Adrenal gland (tissue), 19 donors: ENCODE measurements around the gene SERPINA6. TPM values are rescaled to one million over a fixed set of nuclear protein-coding genes. Genes with fewer than 3 reads are reported as not detected.
"Not testable (repeated sequence)": the region's sequence is repeated elsewhere in the genome, so short reads cannot be mapped to it uniquely, and the experiment has no call there.

Source experiments
- DNase-seq, 7 donors: peaks; one replicate each; pipeline ENCODE4 v3.0.0-alpha.2; 2019 to 2020
- H3K27ac ChIP-seq, 5 donors: fragments of 200-600 bp; sonication (generic) in 4 of 5; 1 replicate in 3 of 5; 2 replicates in 2 of 5; pipeline versions ENCODE4 v1.5.1 to v1.8.0; 2016 to 2020; ENCODE audit warnings: mild to moderate bottlenecking in 1 of 5
- H3K27me3 ChIP-seq: fragments of 200-600 bp; 2 replicates; pipeline ENCODE4 v1.8.0; 2021
- H3K36me3 ChIP-seq, 2 donors: fragments of 200-600 bp; replicated peaks in 1 of 2; 1 replicate in 1 of 2; 2 replicates in 1 of 2; pipeline versions ENCODE4 v1.5.1 to v1.8.0; 2018 to 2022
- H3K4me1 ChIP-seq, 2 donors: fragments of 200-600 bp; replicated peaks in 1 of 2; 1 replicate in 1 of 2; 2 replicates in 1 of 2; pipeline versions ENCODE4 v1.5.1 to v1.8.0; 2018 to 2021
- H3K4me3 ChIP-seq, 4 donors: fragments of 200-600 bp; sonication (generic) in 3 of 4; one replicate each; pipeline ENCODE4 v1.5.1; 2016 to 2018
- H3K9me3 ChIP-seq, 3 donors: fragments of 200-600 bp; sonication (generic) in 1 of 3; replicated peaks in 1 of 3; 1 replicate in 2 of 3; 2 replicates in 1 of 3; pipeline versions ENCODE4 v1.5.1 to v1.8.0; 2016 to 2021
- POLR2A ChIP-seq, 2 donors: fragments of 450-650 bp; IDR thresholded peaks; one replicate each; pipeline ENCODE4 v1.6.1; 2017; ENCODE audit warnings: antibody characterized with exemption in 2 of 2, mild to moderate bottlenecking in 2 of 2, moderate library complexity in 1 of 2
- WGBS, 4 donors: extraction: QIAGEN DNeasy Blood & Tissue Kit in 2 of 4; methylation state at CpG; one replicate each; pipeline versions ENCODE4 v1.1.5 to v1.1.7; 2013 to 2017; 5-methylcytosine and 5-hydroxymethylcytosine counted together
- intact Hi-C, 2 donors: fragments of 100-400 bp; cut with DNase I; formaldehyde crosslinking; loops; one replicate each; pipeline versions ENCODE4 v1.14.1 to v1.15.0; 2022 to 2023
- long read RNA-seq, 10 donors: library from polyadenylated mRNA in 3 of 10; unstranded in 2 of 10; stranded (forward) in 1 of 10; transcript quantifications; one replicate each; pipeline ENCODE4 v2.0.0 and lab custom pipeline, GENCODE V29; 2021 to 2026
- polyA plus RNA-seq, 3 donors: library from polyadenylated mRNA; stranded (reverse); fragments of 200-250 nt in 2 of 3; fragments of 350-450 nt in 1 of 3; fragmentation: Illumina TruSeq in 1 of 3; extraction: RNeasy Lipid Tissue Mini Kit (QIAGEN cat#74804) in 1 of 3; gene quantifications; one replicate each; pipeline ENCODE4 v1.2.3, GENCODE V29; 2013 to 2014
- total RNA-seq, 9 donors: library from RNA; depleted of rRNA in 4 of 9; stranded (reverse); fragments of >200 nt in 4 of 9; fragments of 120-200 nt in 1 of 9; fragmentation: NEBNext Ultra II Directional in 1 of 9; extraction: Animal tissue kit (Norgen Biotek cat#: 25700) in 1 of 9; gene quantifications; one replicate each; pipeline versions ENCODE4 v1.1.0 to v1.2.4, GENCODE V29; 2013 to 2023
- TF ChIP-seq, protein P1 (sequence below), 6 experiments: fragments of 450-650 bp in 4 of 6; fragments of 200-600 bp in 2 of 6; sonication (generic) in 1 of 6; IDR thresholded peaks; 1 replicate in 5 of 6; 2 replicates in 1 of 6; pipeline versions ENCODE4 v1.5.1 to v1.8.0; 2016 to 2021; ENCODE audit warnings: antibody characterized with exemption in 6 of 6, mild to moderate bottlenecking in 2 of 6, moderate library complexity in 1 of 6
- donor health status: healthy with polysubstance abuse.
- donor health status: Bipolar disorder and iron deficiency.
- donor health status: DM: yes; HTN: yes; CAD: no.
- donor health status: DM: no; HTN: no; CAD: no.
- donor health status: DM: no; HTN: no; CAD: no.
- donor health status: DM: yes; HTN: yes; CAD: no.

Gene SERPINA6
- total RNA-seq (not detected), polyA plus RNA-seq (under 1 TPM in 1 of 3 donors, not detected in 2; 0.09 TPM)
- long read RNA-seq, donor 1: 0 reads
- long read RNA-seq, donor 2: 0 reads
- long read RNA-seq, donor 3: 0 reads
- long read RNA-seq, donor 4: 0 reads
- long read RNA-seq, donor 5: 0 reads
- long read RNA-seq, donor 6: 0 reads
- long read RNA-seq, donor 7: 0 reads
- long read RNA-seq, donor 8, transcript SERPINA6-201 (5 exons, 1,534 nt): major isoform, 13 of 13 reads
- long read RNA-seq, donor 8, partial matches to known transcripts: 0 of 13 reads
- long read RNA-seq, donor 8, other reads (novel, unspliced or antisense): 0 of 13 reads
- long read RNA-seq, donor 9: 0 reads
- long read RNA-seq, donor 10, partial matches to known transcripts: 0 of 2 reads
- long read RNA-seq, donor 10, other reads (novel, unspliced or antisense): 0 of 2 reads

- Histone ChIP-seq H3K36me3 (no peaks in the 10 kb centered on the region), H3K27me3 (no peaks in the 10 kb centered on the region), H3K9me3 (no peaks in the 10 kb centered on the region), H3K4me1 (no peaks in the 10 kb centered on the region), H3K27ac (no peak within 1 kb of the TSS), H3K4me3 (no peak within 1 kb of the TSS)
- no peak for DNase-seq
- 56 to 64% (median 60%) methylated on average over 8 to 15 of the region's 15 CpGs for WGBS, 4 donors
- TF ChIP-seq POLR2A (IDR thresholded peaks at IDR 0.05): no peak
- TF ChIP-seq, protein P1, sequence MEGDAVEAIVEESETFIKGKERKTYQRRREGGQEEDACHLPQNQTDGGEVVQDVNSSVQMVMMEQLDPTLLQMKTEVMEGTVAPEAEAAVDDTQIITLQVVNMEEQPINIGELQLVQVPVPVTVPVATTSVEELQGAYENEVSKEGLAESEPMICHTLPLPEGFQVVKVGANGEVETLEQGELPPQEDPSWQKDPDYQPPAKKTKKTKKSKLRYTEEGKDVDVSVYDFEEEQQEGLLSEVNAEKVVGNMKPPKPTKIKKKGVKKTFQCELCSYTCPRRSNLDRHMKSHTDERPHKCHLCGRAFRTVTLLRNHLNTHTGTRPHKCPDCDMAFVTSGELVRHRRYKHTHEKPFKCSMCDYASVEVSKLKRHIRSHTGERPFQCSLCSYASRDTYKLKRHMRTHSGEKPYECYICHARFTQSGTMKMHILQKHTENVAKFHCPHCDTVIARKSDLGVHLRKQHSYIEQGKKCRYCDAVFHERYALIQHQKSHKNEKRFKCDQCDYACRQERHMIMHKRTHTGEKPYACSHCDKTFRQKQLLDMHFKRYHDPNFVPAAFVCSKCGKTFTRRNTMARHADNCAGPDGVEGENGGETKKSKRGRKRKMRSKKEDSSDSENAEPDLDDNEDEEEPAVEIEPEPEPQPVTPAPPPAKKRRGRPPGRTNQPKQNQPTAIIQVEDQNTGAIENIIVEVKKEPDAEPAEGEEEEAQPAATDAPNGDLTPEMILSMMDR (IDR thresholded peaks at IDR 0.05): no peak
- intact Hi-C loops: no loop called here
These were observed at the start of gene SERPINA6 for GRCh38 chr14:94322648-94323570. TSS of gene SERPINA6 (minus strand) at chr14:94323336. CDS start at chr14:94314648, 8,688 bp downstream.

DNA sequence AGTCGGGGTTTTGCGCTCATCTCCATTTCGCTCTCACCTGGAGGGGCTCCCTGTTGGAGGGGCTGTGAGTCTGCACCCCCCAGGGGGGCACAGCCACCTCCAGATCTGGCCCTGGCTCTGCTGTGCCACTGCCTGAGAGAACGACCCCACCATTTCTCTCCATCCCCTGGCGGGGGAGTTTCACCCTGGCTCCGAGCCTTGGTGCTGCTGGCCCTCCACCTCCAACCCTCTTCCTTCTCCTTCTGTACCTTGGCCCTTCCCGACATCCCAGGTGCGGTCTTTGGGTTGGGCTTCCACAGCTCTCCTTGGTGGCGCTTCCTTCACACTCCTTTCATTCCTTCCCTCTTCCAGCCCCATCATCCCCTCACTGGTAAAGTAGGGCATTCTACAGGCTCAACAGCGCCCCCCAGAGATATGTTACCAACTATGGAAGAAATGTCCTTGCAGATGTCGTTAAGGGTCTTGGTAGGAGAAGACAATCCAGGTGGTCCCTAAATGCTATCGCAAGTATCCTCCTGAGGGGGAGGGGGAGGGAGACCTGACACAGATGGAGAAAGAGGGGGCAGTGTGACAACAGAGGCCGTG, 49.0 kb upstream of the SERPINA6 start:
- no peak overlapping the region for H3K27ac ChIP-seq
- no peak for DNase-seq
- 79 to 86% (median 82%) methylated on average over 12 to 13 of the region's 13 CpGs for WGBS, 4 donors

GRCh38 chr14:94370524-94370910, 47.4 kb upstream of the SERPINA6 start:
- H3K36me3 ChIP-seq: no peaks in the 10 kb centered on the region
- no peak overlapping the region for H3K4me3 ChIP-seq
- no peaks in the 10 kb centered on the region for H3K9me3 ChIP-seq
- no peaks in the 10 kb centered on the region for H3K27me3 ChIP-seq
- 71 to 90% (median 86%) methylated on average over 3 to 6 of the region's 6 CpGs for WGBS, 4 donors
- TF ChIP-seq, protein P1 (IDR thresholded peaks at IDR 0.05): no peak
- no peak for TF ChIP-seq POLR2A (IDR thresholded peaks at IDR 0.05)
- no peak for DNase-seq
- intact Hi-C loops: no loop called here
- H3K4me1 ChIP-seq: no peaks in the 10 kb centered on the region
- H3K27ac ChIP-seq: no peak overlapping the region

More for the DNA sequence above, 49.0 kb upstream of the SERPINA6 start:
- intact Hi-C loops: no loop called here
- Histone ChIP-seq H3K9me3 (no peaks in the 10 kb centered on the region), H3K36me3 (no peaks in the 10 kb centered on the region), H3K4me1 (no peaks in the 10 kb centered on the region), H3K27me3 (no peaks in the 10 kb centered on the region), H3K4me3 (no peak overlapping the region)
- TF ChIP-seq, protein P1 (IDR thresholded peaks at IDR 0.05): no peak
- no peak for TF ChIP-seq POLR2A (IDR thresholded peaks at IDR 0.05)

- H3K36me3 ChIP-seq, H3K4me1 ChIP-seq, intact Hi-C loops, H3K9me3 ChIP-seq, H3K4me3 ChIP-seq, H3K27me3 ChIP-seq, H3K27ac ChIP-seq, DNase-seq: not testable (repeated sequence)
- 76 to 89% (median 81%) methylated on average over 11 to 19 of the region's 22 CpGs for WGBS, 4 donors
These were observed 46.8 kb upstream of the SERPINA6 start for GRCh38 chr14:94369766-94370523.
